HG03097 (cell line): ENCODE results near the gene SDR42E2.

Experiments
- ATAC-seq: cut with Tn5 transposase; IDR thresholded peaks from one replicate; pipeline ENCODE4 v1.9.1; 2021; ENCODE audit not compliant: unreplicated experiment, low FRiP score

Gene SDR42E2

DNA sequence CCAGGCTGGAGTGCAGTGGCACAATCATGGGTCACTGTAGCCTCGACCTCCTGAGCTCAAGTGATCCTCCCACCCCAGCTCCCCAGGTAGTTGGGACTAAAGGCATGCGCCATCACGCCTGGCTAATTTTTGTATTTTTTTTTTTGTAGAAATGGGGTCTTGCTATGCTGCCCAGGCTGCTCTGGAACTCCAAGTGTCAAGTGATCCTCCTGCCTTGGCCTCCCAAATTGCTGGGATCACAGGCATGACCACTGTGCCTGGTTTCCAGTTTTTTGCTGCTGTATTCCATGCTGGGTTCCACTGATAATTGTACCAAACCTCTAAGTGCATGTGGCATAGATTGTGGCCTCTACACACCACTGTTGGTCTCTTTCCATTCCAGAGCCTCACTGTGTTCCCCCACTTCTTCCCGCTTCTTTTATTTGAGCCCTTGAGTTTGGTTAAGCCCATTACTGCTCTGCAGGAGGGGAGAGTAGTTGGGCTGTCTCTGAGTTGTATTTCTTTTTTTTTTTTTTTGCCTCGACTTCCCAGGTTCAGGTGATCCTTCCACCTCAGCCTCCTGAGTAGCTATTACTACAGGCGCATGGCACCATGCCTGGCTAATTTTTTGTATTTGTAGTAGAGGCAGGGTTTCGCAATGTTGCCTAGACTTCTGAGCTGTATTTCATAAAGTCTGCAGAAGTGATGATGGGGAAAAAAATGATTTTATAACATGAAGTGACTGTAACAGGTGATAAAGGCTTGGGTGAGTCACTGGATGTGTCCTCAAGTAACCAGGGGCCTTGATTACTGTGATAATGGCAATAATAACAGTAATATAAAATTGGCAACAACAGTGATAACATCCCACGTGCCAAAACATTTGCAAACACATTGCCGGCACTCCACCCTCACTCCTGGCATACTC is 73.8 kb downstream of the SDR42E2 start:
- ATAC-seq = no peak

DNA sequence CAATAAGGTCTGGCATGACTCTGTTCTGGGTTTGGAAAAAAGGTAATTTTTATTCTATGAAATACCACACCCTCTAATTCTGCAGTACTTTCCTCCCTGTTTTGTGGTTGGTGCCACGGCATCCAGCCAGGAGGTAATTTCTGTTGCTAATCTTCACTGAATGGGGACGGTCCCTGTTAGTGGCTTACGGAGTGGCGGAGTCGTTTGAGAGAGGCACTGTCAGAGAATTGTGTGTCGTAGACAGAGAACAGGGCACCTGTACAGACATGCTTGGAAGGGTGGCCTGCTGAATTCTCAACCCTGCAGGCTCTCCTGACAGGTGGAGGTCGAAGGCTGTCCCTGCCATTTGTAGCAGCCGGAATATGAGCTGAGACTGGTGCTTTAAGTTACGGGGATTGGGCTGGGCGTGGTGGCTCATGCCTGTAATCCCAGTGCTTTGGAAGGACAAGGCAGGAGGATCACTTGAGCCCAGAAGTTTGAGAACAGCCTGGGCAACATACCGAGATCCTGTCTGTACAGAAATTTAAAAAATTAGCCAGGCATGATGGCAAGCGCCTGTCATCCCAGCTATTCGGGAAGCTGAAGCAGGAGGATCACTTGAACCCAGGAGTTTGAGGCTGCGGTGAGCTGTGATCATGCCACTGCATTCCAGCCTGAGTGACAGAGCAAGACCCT is 77.0 kb downstream of the SDR42E2 start:
- no peak for ATAC-seq

DNA sequence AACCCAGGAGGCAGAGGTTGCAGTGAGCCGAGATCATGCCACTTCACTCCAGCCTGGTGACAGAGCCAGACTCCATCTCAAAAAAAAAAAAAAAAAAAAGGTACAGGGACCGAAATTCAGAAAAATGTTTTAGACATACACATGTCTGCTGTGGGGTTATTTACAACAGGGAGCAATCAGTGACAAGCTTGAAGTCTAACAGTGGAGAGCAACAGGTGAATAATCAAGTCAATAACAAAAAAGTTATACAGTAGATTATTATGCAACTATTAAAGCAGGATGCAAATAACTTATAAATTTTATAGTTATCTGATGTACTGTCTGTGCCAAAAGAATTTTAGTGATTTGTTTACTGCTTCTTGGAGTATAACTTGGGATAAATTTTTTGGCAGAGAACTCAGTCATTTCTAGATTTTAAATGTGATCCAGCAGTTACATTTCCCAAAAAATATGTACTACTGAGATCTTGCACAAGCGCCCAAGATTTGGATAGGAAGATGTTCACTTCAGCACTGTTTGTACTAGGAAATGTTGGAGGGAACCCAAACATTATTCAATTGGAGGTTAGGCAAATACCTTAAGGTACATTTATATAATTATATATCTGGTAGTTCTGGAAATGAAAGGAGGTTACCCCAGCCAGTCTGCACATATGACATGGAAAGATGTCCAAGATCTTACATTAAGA is 77.9 kb downstream of the SDR42E2 start:
- ATAC-seq = no peak
